ENCODE results near the gene TGFBR2. TPM values are rescaled to one million over a fixed set of nuclear protein-coding genes. Genes with fewer than 3 reads are reported as not detected.

Gene TGFBR2
- total RNA-seq, 1 experiment from 2014 or later = 45.9 TPM

DNA sequence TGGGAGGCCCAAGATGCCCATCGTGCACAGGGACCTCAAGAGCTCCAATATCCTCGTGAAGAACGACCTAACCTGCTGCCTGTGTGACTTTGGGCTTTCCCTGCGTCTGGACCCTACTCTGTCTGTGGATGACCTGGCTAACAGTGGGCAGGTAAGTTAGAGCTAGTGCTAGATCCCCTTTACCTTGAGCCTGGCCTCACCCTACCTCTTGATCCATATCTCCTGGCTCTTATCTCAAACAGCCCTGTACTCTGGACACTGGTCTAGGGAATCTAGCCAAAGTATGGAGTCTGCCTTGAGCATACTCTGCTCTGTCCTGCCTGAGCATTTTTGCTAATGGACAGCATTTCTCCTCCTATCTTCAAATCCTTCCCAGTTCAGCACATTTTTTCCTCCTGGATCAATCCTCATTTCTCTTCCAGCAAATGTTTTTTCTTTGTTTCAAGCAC is 65.9 kb downstream of the TGFBR2 start:
- in situ Hi-C loops (cut with HindIII; ENCODE audit: low pct_unique_long_range_greater_than_20kb, low sequenced_read_pairs) = no loop called here
- no peak for DNase-seq (ENCODE audit: low read depth, low spot score)
- Histone ChIP-seq H3K9me3 (ENCODE audit: control insufficient read depth, insufficient read depth, low read depth, low read length) (no peaks in the 10 kb centered on the region), H3K4me1 (ENCODE audit: control insufficient read depth, insufficient read depth, low read length) (no peaks in the 10 kb centered on the region; the same call in none of the 2 replicates), H3K4me3 (ENCODE audit: low read depth in 2 of 2, low read length in 2 of 2) (no peak overlapping the region), H3K27ac (ENCODE audit: low read length) (no peak overlapping the region), H3K27me3 (ENCODE audit: control insufficient read depth, insufficient read depth, low read length) (no peaks in the 10 kb centered on the region), H3K36me3 (ENCODE audit: control insufficient read depth, insufficient read depth, low read length) (peaks cover 6% of the 10 kb centered on the region; the same call in 1 of the 2 replicates)
- ATAC-seq = no peak
- intact Hi-C loops (cut with micrococcal nuclease; ENCODE audit: unreplicated experiment) = no loop called here
- no TSS peak for BruUV-seq (replicated peaks)
- no peak for TF ChIP-seq POLR2AphosphoS5 (IDR thresholded peaks at IDR 0.05; ENCODE audit: low read depth, low read length)
- TF ChIP-seq REST (IDR thresholded peaks at IDR 0.05; ENCODE audit: insufficient read depth in 1 of 2, low read depth in 2 of 2, low read length in 1 of 2) = no peak
- TF ChIP-seq CTCF (IDR thresholded peaks at IDR 0.05) = no peak
- TF ChIP-seq SIN3A (IDR thresholded peaks at IDR 0.05; ENCODE audit: borderline replicate concordance, insufficient read depth, low read depth, low read length) = no peak
- no peak for TF ChIP-seq TCF7L2 (IDR thresholded peaks at IDR 0.05; ENCODE audit: low read depth, low read length)
- POLR2A ChIA-PET = no interaction called here
- CTCF ChIA-PET = no interaction called here

- BruUV-seq (replicated peaks) = no TSS peak
- peaks cover 3% of the 10 kb centered on the region; the same call in 1 of the 2 replicates for H3K36me3 ChIP-seq (ENCODE audit: control insufficient read depth, insufficient read depth, low read length)
- H3K4me1 ChIP-seq (ENCODE audit: control insufficient read depth, insufficient read depth, low read length) = no peaks in the 10 kb centered on the region; the same call in 1 of the 2 replicates
- no peak for DNase-seq (ENCODE audit: low read depth, low spot score)
- no peaks in the 10 kb centered on the region for H3K9me3 ChIP-seq (ENCODE audit: control insufficient read depth, insufficient read depth, low read depth, low read length)
- no peaks in the 10 kb centered on the region for H3K27me3 ChIP-seq (ENCODE audit: control insufficient read depth, insufficient read depth, low read length)
- no peak for TF ChIP-seq REST (IDR thresholded peaks at IDR 0.05; ENCODE audit: insufficient read depth in 1 of 2, low read depth in 2 of 2, low read length in 1 of 2)
- no peak for TF ChIP-seq CTCF (IDR thresholded peaks at IDR 0.05)
- TF ChIP-seq SIN3A (IDR thresholded peaks at IDR 0.05; ENCODE audit: borderline replicate concordance, insufficient read depth, low read depth, low read length) = no peak
- no peak for TF ChIP-seq TCF7L2 (IDR thresholded peaks at IDR 0.05; ENCODE audit: low read depth, low read length)
- TF ChIP-seq POLR2AphosphoS5 (IDR thresholded peaks at IDR 0.05; ENCODE audit: low read depth, low read length) = no peak
- intact Hi-C loops (cut with micrococcal nuclease; ENCODE audit: unreplicated experiment) (no loop called here), in situ Hi-C loops (cut with HindIII; ENCODE audit: low pct_unique_long_range_greater_than_20kb, low sequenced_read_pairs) (no loop called here)
- POLR2A ChIA-PET = no interaction called here
- H3K4me3 ChIP-seq (ENCODE audit: low read depth in 2 of 2, low read length in 2 of 2) = no peak overlapping the region
- no peak overlapping the region for H3K27ac ChIP-seq (ENCODE audit: low read length)
- no peak for ATAC-seq
- CTCF ChIA-PET = no interaction called here
Observed at GRCh38 chr3:30672959-30673358, 66.6 kb downstream of the TGFBR2 start.

All from Panc1 (cell line).